ENCODE data around the gene ZNF362.

GRCh38 chr1:33324677-33325575 lies 68.6 kb downstream of the ZNF362 start:
- TF ChIP-seq CTCF (conservative IDR thresholded peaks at IDR 0.05; ENCODE audit: low read depth, low read length) (no peak), EZH2phosphoT487 (IDR thresholded peaks at IDR 0.05; ENCODE audit: borderline replicate concordance, low read length) (no peak)
